Kidney epithelial cell (primary cell): ENCODE results near the gene CKS2. TPM values are rescaled to one million over a fixed set of nuclear protein-coding genes. Genes with fewer than 3 reads are reported as not detected.

Experiments used
- DNase-seq: peaks from one replicate; pipeline ENCODE4 v3.0.0-alpha.2; 2010; ENCODE audit warnings: low read depth
- H3K27me3 ChIP-seq: 2 replicates; pipeline ENCODE4 v1.6.0; 2011; ENCODE audit warnings: low read length; ENCODE audit not compliant: control insufficient read depth, insufficient read depth
- H3K36me3 ChIP-seq: 2 replicates; pipeline ENCODE4 v1.5.1; 2011; ENCODE audit warnings: low read length; ENCODE audit not compliant: control insufficient read depth, insufficient read depth
- H3K4me3 ChIP-seq: 2 replicates; pipeline ENCODE4 v1.5.1; 2011; ENCODE audit warnings: low read depth, mild to moderate bottlenecking, control low read depth, low read length
- total RNA-seq: library from RNA; depleted of rRNA; stranded (reverse); fragments of >200 nt; gene quantifications from 2 replicates; pipeline ENCODE4 v1.2.3, GENCODE V29; 2015
- TF ChIP-seq, protein P1 (sequence below): IDR thresholded peaks from 2 replicates; pipeline ENCODE4 v1.5.1; 2011; ENCODE audit warnings: mild to moderate bottlenecking, moderate library complexity, low read length, control low read depth, inconsistent platforms; ENCODE audit not compliant: insufficient read depth, poor library complexity, severe bottlenecking

The CKS2 gene
- total RNA-seq, 1 donor from 2014 or later, result 57.7 TPM

DNA sequence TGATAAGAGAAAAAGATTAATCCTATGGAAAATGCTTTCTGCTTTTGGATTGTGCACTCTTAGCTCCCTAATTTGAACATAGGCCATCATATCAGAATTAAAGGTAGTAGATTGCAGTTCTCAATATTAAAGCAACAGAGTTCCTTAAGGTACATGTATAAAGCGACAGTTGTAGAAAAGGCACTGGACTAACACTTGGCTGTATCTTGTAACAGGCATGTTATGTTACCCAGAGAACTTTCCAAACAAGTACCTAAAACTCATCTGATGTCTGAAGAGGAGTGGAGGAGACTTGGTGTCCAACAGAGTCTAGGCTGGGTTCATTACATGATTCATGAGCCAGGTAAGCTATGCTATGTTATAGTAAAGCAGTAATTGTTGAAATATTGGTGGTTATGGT lies 4.0 kb downstream of the CKS2 start:
- Histone ChIP-seq H3K27me3 (no peaks in the 10 kb centered on the region), H3K36me3 (no peaks in the 10 kb centered on the region), H3K4me3 (no peak overlapping the region)
- DNase-seq, result no peak
- TF ChIP-seq, protein P1, sequence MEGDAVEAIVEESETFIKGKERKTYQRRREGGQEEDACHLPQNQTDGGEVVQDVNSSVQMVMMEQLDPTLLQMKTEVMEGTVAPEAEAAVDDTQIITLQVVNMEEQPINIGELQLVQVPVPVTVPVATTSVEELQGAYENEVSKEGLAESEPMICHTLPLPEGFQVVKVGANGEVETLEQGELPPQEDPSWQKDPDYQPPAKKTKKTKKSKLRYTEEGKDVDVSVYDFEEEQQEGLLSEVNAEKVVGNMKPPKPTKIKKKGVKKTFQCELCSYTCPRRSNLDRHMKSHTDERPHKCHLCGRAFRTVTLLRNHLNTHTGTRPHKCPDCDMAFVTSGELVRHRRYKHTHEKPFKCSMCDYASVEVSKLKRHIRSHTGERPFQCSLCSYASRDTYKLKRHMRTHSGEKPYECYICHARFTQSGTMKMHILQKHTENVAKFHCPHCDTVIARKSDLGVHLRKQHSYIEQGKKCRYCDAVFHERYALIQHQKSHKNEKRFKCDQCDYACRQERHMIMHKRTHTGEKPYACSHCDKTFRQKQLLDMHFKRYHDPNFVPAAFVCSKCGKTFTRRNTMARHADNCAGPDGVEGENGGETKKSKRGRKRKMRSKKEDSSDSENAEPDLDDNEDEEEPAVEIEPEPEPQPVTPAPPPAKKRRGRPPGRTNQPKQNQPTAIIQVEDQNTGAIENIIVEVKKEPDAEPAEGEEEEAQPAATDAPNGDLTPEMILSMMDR, result no peak

DNA sequence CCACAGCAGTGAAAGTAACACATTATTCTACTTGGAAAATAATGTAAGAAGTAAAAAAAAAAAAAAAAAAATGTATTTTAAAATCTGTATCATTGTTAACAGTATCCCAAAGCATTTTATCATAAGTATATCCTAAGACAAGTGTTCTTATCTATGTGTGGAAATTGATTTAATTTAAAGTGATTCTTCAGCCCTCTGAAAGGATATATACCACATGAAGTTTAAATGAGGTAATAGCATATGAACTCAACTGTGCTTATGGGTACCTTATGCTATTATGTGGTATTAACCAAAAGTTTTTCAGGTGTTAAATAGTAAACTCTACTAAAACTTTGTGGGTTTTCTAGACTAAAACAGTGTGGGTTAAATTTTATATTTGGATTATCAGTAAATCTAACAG lies 4.5 kb downstream of the CKS2 start:
- no peak overlapping the region for H3K4me3 ChIP-seq
- H3K27me3 ChIP-seq, result no peaks in the 10 kb centered on the region
- TF ChIP-seq, protein P1, result no peak
- DNase-seq, result no peak
- no peaks in the 10 kb centered on the region for H3K36me3 ChIP-seq

- TF ChIP-seq, protein P1, result no peak
- H3K27me3 ChIP-seq, result no peaks in the 10 kb centered on the region
- H3K36me3 ChIP-seq, result no peaks in the 10 kb centered on the region
- no peak for DNase-seq
- no peak overlapping the region for H3K4me3 ChIP-seq
These were observed 6.3 kb downstream of the CKS2 start for GRCh38 chr9:89317282-89317681.

DNA sequence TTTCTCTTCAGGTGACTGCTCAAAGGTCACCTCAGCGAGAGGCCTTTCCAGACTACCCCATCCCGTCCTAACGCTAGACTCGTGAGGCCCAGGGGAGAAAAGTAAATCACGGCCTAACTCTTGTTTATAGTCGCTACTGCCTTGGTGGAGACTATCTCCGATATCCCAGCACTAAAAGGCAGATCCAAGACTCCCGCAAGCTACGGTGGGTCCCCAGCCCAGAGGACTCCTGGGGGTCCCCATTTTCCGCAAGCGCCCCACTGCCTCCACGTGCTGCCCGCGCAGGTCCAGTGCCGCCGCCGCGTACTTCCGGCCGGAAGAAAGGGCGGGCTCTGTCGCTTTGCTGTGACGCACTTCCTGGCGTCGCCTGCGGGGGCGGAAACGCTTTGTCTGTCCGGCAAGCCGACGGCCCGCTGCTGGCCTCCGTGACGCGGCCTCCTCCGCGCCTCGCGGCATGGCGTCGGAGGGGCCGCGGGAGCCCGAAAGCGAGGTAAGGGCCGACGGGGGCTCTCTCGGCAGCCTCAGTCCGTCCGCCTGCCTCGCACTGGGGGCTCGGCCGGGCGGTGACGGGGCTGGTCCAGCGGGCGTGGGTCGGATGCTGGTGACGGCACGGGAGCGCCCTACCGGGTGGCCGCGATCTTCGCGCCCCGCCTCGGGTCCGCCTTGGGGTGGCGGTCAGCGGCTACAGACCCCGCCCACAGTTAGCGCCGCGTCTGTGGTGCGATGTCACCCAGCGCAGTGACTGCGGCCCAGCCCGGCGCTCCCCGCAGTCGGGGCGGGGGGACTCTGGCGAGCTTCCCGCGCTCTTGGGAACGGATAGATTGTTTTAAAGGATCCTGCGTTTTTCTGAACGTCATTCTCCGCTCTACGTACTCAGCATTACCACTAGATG lies 7.4 kb downstream of the CKS2 start, which contains the start of gene SECISBP2:
TSS of gene SECISBP2 (plus strand) at position 378 of the 892 bp plus-strand sequence. CDS start at position 455, 77 bp downstream.
- TF ChIP-seq, protein P1, result peak; percentile 78
- no peaks in the 10 kb centered on the region for H3K27me3 ChIP-seq
- H3K4me3 ChIP-seq, result peak within 1 kb of the TSS; percentile 92
- H3K36me3 ChIP-seq, result no peaks in the 10 kb centered on the region
- peak; percentile 80 for DNase-seq

GRCh38 chr9:89319015-89319905 lies 8.3 kb downstream of the CKS2 start:
- no peaks in the 10 kb centered on the region for H3K27me3 ChIP-seq
- H3K36me3 ChIP-seq, result no peaks in the 10 kb centered on the region
- no peak for DNase-seq

More at GRCh38 chr9:89319015-89319905, 8.3 kb downstream of the CKS2 start:
- TF ChIP-seq, protein P1, result no peak
- peak overlapping the region; percentile 92 for H3K4me3 ChIP-seq
